Ammon's horn (tissue), 1 donor: ENCODE results near the gene RDH5.
A peak's percentile ranks its signal among the peaks of the same experiment; 100 is the strongest.

ENCODE experiments used
- DNase-seq: peaks from one replicate; pipeline ENCODE4 v3.0.0-alpha.2; 2016; ENCODE audit warnings: low spot score

Gene RDH5, protein sequence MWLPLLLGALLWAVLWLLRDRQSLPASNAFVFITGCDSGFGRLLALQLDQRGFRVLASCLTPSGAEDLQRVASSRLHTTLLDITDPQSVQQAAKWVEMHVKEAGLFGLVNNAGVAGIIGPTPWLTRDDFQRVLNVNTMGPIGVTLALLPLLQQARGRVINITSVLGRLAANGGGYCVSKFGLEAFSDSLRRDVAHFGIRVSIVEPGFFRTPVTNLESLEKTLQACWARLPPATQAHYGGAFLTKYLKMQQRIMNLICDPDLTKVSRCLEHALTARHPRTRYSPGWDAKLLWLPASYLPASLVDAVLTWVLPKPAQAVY

DNA sequence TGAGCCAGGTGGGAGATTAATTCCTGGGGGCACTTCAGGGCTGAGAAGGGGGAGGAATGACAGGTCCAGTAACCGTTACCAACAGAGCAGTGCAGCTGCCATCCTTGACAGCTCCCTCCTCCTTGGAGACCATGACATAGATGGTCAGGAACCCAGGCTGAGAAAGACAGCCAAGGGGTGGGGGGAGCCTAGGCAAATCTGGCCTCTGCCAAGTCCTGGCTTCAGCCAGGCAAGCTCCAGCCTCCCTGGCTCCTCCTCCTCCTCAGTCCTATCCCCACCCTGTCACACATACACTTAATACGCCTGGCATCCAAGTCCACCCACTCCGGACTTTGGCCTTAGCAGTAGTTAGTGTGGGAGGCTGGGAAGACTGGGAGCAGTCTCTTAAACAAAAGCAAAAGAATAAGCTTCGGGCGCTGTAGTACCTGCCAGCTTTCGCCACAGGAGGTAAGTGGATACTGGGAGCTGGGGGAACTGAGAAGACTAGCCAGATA, at the start of gene RDH5:
TSS of gene RDH5 (plus strand) at position 323 of the 494 bp plus-strand sequence. CDS start 792 bp downstream, outside the sequence.
- DNase-seq, result peak; percentile 69

DNA sequence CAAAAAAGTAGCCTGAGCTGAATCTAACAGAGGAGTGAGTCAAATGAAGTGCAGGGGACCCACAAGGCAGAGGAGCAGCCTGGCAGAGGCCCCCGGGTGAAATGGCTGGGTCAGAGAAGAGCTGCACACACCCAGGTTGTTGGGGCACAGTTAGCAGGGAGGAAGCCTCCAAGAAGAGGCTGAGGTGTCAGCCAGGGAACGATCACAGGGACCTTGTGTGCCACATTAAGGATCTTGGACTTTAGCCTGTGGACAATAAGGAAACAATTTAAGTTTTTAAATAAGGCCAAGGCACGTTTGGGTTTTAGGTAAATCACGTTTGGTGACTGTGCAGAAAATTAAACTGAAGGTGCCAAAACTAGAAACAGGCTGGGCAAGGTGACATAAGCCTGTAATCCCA, 48.4 kb upstream of the RDH5 start:
- no peak for DNase-seq

DNA sequence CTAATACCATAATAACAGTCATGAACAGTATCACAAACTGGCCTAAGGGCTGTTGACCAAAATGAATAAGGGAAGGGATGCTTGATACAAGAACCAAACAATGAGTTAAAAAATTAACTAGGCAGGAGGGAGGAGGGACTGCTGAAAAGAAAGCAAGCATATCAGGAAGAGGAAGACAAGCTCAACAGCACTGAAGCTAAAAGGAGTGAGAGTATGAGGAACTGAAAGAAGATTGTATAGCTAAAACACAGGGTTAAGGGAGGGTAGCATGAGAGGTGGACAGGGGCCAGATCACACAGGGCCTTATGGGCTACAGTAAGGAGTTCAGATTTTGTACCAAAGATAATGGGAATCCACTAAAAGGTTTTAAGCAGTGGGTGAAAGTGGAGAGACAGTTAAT, 46.6 kb upstream of the RDH5 start:
- DNase-seq, result peak; percentile 62

GRCh38 chr12:55675666-55676065, 44.5 kb upstream of the RDH5 start:
- DNase-seq, result no peak

- DNase-seq, result no peak
Measured at GRCh38 chr12:55676707-55677106, 43.5 kb upstream of the RDH5 start.

GRCh38 chr12:55679691-55680090, 40.5 kb upstream of the RDH5 start:
- no peak for DNase-seq

DNA sequence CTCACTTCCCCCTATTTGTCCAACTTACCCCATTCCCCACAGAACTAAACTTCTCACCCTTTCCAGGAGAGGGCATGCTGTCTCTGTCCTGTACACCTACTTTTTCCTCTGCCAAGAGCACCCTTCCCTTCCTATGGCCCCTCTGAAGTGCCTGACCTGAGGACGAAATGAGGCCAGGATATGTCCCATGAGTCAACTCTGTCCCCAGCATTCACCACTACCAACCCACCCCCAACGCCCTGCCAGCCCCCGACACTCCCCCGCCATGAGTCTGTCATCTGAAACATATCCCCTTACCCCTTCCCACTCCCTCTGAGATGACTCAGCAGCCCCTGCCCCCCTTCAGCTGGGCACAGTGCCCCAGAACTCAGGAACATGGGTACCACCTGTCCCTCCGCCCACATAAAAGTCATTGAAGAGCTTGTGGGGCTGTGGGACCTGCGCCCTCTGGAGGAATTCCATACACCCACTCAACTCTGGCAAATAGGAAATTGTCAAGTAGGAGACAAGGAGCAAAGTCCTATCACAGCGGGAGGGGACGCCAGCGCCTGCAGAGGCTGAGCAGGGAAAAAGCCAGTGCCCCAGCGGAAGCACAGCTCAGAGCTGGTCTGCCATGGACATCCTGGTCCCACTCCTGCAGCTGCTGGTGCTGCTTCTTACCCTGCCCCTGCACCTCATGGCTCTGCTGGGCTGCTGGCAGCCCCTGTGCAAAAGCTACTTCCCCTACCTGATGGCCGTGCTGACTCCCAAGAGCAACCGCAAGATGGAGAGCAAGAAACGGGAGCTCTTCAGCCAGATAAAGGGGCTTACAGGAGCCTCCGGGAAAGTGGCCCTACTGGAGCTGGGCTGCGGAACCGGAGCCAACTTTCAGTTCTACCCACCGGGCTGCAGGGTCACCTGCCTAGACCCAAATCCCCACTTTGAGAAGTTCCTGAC, 38.8 kb upstream of the RDH5 start:
- peak; percentile 64 for DNase-seq

GRCh38 chr12:55682087-55682796, 38.0 kb upstream of the RDH5 start:
- DNase-seq, result no peak

DNA sequence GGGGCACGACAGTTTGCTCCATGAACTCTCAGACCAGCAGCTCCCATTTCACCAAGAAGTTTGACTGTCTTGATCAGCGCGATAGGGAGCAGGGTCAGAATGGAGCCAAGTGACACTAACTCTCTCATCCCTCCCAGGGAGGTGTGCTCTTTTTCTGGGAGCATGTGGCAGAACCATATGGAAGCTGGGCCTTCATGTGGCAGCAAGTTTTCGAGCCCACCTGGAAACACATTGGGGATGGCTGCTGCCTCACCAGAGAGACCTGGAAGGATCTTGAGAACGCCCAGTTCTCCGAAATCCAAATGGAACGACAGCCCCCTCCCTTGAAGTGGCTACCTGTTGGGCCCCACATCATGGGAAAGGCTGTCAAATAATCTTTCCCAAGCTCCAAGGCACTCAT, 36.5 kb upstream of the RDH5 start:
- DNase-seq, result no peak

DNA sequence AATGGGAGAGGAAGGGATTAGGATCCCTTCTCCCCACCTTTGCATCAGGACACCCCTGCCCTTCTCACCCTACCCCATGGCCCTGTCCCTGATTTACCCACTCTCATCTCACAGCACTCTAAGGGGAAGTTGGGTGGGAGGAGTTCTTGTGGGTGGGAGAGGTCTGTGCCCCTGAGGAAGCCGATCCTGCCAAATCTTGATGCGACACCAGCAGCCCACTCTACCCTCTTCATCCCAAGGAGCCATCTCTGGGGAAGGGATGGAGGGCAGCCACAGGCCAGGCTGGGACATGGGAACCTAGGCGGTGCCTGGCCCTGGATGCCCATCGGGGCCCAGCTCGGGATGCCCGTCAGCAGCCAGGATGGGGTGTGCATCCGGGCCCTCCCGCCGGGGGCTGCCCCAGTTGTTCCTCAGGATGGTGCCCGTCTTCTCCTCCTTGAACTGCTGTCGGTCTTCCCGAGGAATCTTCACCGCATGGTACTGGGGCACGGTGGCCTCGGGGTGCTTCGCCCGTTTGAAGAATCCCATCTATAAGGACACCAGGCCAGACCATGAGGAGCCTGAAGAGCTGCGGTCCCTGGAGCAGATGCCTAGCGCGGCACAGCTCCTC, 35.3 kb upstream of the RDH5 start:
- DNase-seq, result no peak

DNA sequence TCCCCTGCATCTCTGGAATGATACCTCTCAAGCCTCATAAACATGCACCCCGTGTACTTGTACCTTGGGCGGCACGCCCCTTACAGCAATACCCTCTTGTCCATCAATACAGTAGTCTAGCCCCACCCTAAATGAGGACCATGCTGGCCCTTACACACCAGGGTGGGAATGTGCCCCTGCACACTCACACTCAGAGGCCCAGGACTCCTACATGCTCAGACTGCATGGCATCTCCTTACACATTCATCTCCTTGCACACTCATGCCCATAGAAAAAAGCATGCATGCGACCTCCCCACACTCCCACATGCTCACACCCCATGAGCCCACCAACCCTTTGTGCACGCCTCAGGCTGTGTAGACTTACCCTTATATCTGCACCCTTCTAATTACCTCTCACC, 34.5 kb upstream of the RDH5 start:
- no peak for DNase-seq

DNA sequence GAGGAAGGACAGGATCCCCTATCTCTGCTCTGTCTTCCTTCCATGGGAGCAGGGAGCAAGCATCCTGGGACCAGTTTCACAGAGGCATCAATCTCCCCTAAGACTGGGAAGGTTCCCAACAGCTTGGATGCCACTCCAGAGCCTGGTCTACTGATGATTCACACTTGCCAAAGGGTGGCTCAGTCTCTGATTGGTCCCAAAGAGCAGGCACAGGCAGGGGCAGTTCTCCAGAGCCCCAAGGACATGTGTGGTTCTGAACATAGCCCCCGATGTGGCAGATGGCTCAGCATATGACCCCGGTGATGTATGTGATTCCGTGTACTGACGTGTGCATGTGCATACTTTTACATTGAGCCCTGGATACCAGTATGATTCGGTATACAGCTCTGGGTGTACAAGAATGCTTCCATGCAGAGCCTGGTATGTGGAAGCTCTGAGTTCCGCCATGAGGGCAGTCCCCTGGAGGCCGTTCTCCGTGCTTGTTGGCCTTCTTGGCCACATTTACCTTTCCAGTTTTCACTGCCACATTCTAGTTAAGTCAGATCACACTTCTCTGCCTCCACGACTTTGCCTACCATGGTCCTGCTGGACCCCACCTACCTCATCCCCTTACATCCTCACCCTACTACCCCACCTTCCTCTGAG, 33.7 kb upstream of the RDH5 start:
- DNase-seq, result peak; percentile 57

DNA sequence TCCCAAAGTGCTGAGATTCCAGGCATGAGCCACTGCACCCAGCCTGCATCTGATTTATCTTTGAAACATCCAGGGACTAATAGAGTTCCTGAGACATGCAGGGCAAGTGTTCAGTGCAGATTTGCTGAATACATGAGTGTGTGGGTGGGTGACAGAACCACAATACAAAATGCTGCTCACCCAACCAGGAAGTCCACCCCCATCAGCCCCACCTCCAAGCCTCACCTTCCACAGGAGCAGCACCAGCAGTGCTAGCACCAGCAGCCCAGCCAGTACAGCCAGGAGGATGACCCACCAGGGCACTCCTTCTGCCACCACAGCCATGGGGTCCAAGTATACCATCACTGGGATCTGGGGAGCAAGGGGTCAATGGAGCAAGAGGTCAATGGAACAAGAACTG, 32.4 kb upstream of the RDH5 start:
- no peak for DNase-seq

GRCh38 chr12:55688716-55689655, 31.2 kb upstream of the RDH5 start:
- no peak for DNase-seq

DNA sequence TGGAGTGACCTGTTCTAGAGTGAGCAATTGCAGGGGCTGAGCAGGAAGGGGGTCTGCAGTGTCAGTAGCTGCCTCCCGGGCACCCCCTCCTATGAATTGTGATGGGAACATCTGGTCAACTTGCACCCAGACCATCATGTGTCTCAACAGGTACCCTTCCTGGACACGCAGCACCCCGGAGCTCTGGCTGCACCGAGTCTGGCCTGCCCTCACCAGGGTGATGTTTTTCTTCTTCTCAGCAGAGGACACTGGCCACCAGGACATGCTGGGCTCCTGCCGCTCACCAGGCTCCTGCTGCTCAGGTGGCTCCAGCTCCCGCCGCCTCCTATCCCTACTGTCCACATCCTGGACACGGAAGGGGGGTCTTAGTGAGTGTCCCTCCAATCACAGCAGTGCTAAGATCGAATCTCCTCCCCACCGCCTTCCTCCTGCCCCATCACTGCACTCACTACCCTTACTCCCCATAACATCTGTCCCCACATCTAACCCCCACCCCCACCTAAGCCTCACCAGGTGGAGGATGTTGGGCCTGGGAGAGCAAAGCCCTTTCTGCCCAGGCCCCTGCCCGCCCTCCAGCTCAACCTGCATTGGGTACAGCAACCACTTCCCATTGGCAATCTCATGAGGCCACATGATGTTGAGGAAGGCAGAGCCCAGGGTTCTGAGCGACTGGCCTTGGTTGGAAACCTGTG, 27.4 kb upstream of the RDH5 start:
- no peak for DNase-seq

GRCh38 chr12:55693323-55694187, 26.6 kb upstream of the RDH5 start:
- DNase-seq, result no peak

DNA sequence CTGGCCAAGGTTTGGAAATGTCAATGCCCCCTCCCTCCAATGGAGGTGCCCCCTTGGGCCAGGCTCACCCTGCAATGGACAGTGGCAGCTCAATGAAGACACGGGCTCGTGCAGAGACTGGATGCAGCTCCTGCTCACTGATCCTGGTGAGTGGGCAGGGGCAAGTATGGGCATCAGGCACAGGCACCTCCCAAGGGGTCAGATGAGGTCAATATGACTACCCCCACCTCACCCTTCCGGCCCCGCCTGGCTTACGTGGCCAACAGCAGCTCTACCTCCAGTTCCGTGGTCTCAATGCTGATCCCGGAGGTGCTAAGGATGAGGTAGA, 26.0 kb upstream of the RDH5 start:
- DNase-seq, result no peak

- no peak for DNase-seq
Measured at GRCh38 chr12:55694651-55695050, 25.5 kb upstream of the RDH5 start.

DNA sequence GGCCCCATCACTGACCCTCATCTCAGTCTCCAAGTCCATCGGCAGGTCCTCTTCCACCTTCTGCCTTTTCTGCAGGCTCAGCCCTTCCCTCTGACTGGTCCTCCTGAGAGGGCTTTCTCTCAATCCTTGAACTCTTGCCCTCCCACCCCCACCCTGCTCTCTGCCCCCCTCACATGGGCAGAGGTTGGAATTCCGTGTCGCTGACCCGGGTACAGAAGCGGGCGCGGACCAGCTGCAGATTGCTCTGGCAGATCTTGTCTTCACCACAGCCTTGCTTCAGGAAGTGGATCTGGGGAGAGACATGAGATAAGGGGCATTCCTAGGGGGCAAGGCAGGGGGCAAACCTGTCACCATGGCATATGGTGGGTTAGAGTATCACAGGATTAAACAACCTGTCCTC, 24.8 kb upstream of the RDH5 start:
- no peak for DNase-seq
